HCT116 (cell line): ENCODE results near the gene CYP24A1.

Source experiments
- CTCF ChIP-seq, 3 experiments: fragments of 200-600 bp in 1 of 3; sonication (generic) in 1 of 3; IDR thresholded peaks in 2 of 3; conservative IDR thresholded peaks in 1 of 3; 2 replicates each; pipeline ENCODE4 v1.5.1; 2012 to 2017; ENCODE audit warnings: low read depth in 2 of 3, low read length in 2 of 3, antibody characterized with exemption in 1 of 3, borderline replicate concordance in 1 of 3, control low read depth in 1 of 3, mild to moderate bottlenecking in 1 of 3, mixed read lengths in 1 of 3, mixed run types in 1 of 3, moderate library complexity in 1 of 3; ENCODE audit not compliant: insufficient read depth in 1 of 3
- EGR1 ChIP-seq: IDR thresholded peaks from 2 replicates; pipeline ENCODE4 v1.6.1; 2012; ENCODE audit warnings: low read depth
- POLR2AphosphoS5 ChIP-seq: IDR thresholded peaks from 2 replicates; pipeline ENCODE4 v1.6.1; 2011; ENCODE audit warnings: mild to moderate bottlenecking, low read depth, low read length, moderate library complexity
- SRF ChIP-seq: IDR thresholded peaks from 2 replicates; pipeline ENCODE4 v1.6.1; 2012; ENCODE audit warnings: low read depth
- TCF7L2 ChIP-seq: IDR thresholded peaks from 2 replicates; pipeline ENCODE4 v1.7.0; 2011; ENCODE audit warnings: borderline replicate concordance, inconsistent platforms; ENCODE audit not compliant: insufficient read depth, insufficient read length; ENCODE audit errors: extremely low read depth

- no peak for TF ChIP-seq POLR2AphosphoS5
- no peak for TF ChIP-seq SRF
- no peak for TF ChIP-seq TCF7L2
- no peak for TF ChIP-seq EGR1
- no peak for TF ChIP-seq CTCF (IDR thresholded peaks at IDR 0.05 in 2 of 3, conservative IDR thresholded peaks at IDR 0.05 in 1 of 3; ENCODE audit: borderline replicate concordance in 1 of 3, insufficient read depth in 1 of 3, low read depth in 2 of 3, low read length in 2 of 3)
These were observed 55.4 kb downstream of the CYP24A1 start for GRCh38 chr20:54118220-54119001.
